ENCODE data around the gene MRPL14.
"Not testable (repeated sequence)": the region's sequence is repeated elsewhere in the genome, so short reads cannot be mapped to it uniquely, and the experiment has no call there.

MRPL14 gene

GRCh38 chr6:44105993-44106740 is 21.1 kb downstream of the MRPL14 start:
- Histone ChIP-seq H3K4me3 (ENCODE audit: low read depth in 1 of 2, low read length in 2 of 2) (no peak overlapping the region), H3K9me3 (ENCODE audit: control insufficient read depth in 1 of 2, low read length in 2 of 2) (no peaks in the 10 kb centered on the region), H3K4me1 (ENCODE audit: control insufficient read depth in 1 of 2, insufficient read depth in 2 of 2, low read length in 2 of 2) (peaks cover under 1 to 4% of the 10 kb centered on the region in 2 donors), H3K27me3 (ENCODE audit: low read depth, low read length) (no peaks in the 10 kb centered on the region), H3K36me3 (ENCODE audit: control insufficient read depth in 1 of 2, insufficient read depth in 2 of 2, low read length in 2 of 2) (peaks cover 22 to 34% of the 10 kb centered on the region in 2 donors), H3K27ac (ENCODE audit: low read length) (no peak overlapping the region)

GRCh38 chr6:44105146-44105545 is 22.1 kb downstream of the MRPL14 start:
- H3K27ac ChIP-seq (ENCODE audit: low read length): no peak overlapping the region
- no peak overlapping the region for H3K4me3 ChIP-seq (ENCODE audit: low read depth in 1 of 2, low read length in 2 of 2)
- peaks cover 0 to 4% of the 10 kb centered on the region in 2 donors for H3K4me1 ChIP-seq (ENCODE audit: control insufficient read depth in 1 of 2, insufficient read depth in 2 of 2, low read length in 2 of 2)
- H3K9me3 ChIP-seq (ENCODE audit: control insufficient read depth in 1 of 2, low read length in 2 of 2): no peaks in the 10 kb centered on the region
- H3K27me3 ChIP-seq (ENCODE audit: low read depth, low read length): no peaks in the 10 kb centered on the region
- peaks cover 12 to 25% of the 10 kb centered on the region in 2 donors for H3K36me3 ChIP-seq (ENCODE audit: control insufficient read depth in 1 of 2, insufficient read depth in 2 of 2, low read length in 2 of 2)

- H3K9me3 ChIP-seq (ENCODE audit: control insufficient read depth in 1 of 2, low read length in 2 of 2): no peaks in the 10 kb centered on the region
- no peak overlapping the region for H3K27ac ChIP-seq (ENCODE audit: low read length)
- H3K36me3 ChIP-seq (ENCODE audit: control insufficient read depth in 1 of 2, insufficient read depth in 2 of 2, low read length in 2 of 2): peaks cover 14 to 25% of the 10 kb centered on the region in 2 donors
- no peaks in the 10 kb centered on the region for H3K27me3 ChIP-seq (ENCODE audit: low read depth, low read length)
- no peak overlapping the region for H3K4me3 ChIP-seq (ENCODE audit: low read depth in 1 of 2, low read length in 2 of 2)
- peaks cover 0 to 4% of the 10 kb centered on the region in 2 donors for H3K4me1 ChIP-seq (ENCODE audit: control insufficient read depth in 1 of 2, insufficient read depth in 2 of 2, low read length in 2 of 2)
Observed at GRCh38 chr6:44104481-44105021, 22.7 kb downstream of the MRPL14 start.

GRCh38 chr6:44102527-44102926 is 24.7 kb downstream of the MRPL14 start:
- H3K27ac ChIP-seq (ENCODE audit: low read length): no peak overlapping the region
- no peaks in the 10 kb centered on the region for H3K27me3 ChIP-seq (ENCODE audit: low read depth, low read length)
- no peaks in the 10 kb centered on the region for H3K9me3 ChIP-seq (ENCODE audit: control insufficient read depth in 1 of 2, low read length in 2 of 2)
- peaks cover 17 to 19% of the 10 kb centered on the region in 2 donors for H3K36me3 ChIP-seq (ENCODE audit: control insufficient read depth in 1 of 2, insufficient read depth in 2 of 2, low read length in 2 of 2)
- H3K4me3 ChIP-seq (ENCODE audit: low read depth in 1 of 2, low read length in 2 of 2): no peak overlapping the region
- peaks cover 0 to 4% of the 10 kb centered on the region in 2 donors for H3K4me1 ChIP-seq (ENCODE audit: control insufficient read depth in 1 of 2, insufficient read depth in 2 of 2, low read length in 2 of 2)

DNA sequence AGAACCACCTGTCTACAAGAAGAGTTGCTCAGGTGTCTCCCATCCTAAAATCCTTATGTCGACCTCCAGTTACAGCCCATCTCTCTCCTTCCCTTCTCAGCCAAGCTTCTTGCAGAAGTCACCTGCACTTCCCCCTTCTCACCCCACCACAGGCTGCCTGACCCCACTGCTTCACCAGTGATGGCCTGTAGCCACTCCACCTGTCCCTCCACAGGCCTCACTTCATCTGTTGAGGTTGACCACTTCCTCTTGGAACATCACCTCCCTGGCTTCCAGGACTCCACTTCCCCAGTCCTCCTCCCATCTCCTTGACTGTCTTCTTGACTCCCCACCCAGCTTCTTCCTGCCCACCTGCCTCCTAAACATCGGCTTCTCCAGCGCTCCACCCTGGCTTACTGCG is 25.4 kb downstream of the MRPL14 start:
- H3K27ac ChIP-seq (ENCODE audit: low read length): no peak overlapping the region
- H3K4me1 ChIP-seq (ENCODE audit: control insufficient read depth in 1 of 2, insufficient read depth in 2 of 2, low read length in 2 of 2): peaks cover 0 to 4% of the 10 kb centered on the region in 2 donors
- peaks cover 17 to 19% of the 10 kb centered on the region in 2 donors for H3K36me3 ChIP-seq (ENCODE audit: control insufficient read depth in 1 of 2, insufficient read depth in 2 of 2, low read length in 2 of 2)
- H3K4me3 ChIP-seq (ENCODE audit: low read depth in 1 of 2, low read length in 2 of 2): no peak overlapping the region
- no peaks in the 10 kb centered on the region for H3K27me3 ChIP-seq (ENCODE audit: low read depth, low read length)
- H3K9me3 ChIP-seq (ENCODE audit: control insufficient read depth in 1 of 2, low read length in 2 of 2): no peaks in the 10 kb centered on the region

GRCh38 chr6:44100088-44100550 is 27.1 kb downstream of the MRPL14 start:
- no peaks in the 10 kb centered on the region for H3K27me3 ChIP-seq (ENCODE audit: low read depth, low read length)
- no peaks in the 10 kb centered on the region for H3K9me3 ChIP-seq (ENCODE audit: control insufficient read depth in 1 of 2, low read length in 2 of 2)
- no peak overlapping the region for H3K4me3 ChIP-seq (ENCODE audit: low read depth in 1 of 2, low read length in 2 of 2)
- no peak overlapping the region for H3K27ac ChIP-seq (ENCODE audit: low read length)
- H3K36me3 ChIP-seq (ENCODE audit: control insufficient read depth in 1 of 2, insufficient read depth in 2 of 2, low read length in 2 of 2): peaks cover 12 to 19% of the 10 kb centered on the region in 2 donors
- H3K4me1 ChIP-seq (ENCODE audit: control insufficient read depth in 1 of 2, insufficient read depth in 2 of 2, low read length in 2 of 2): no peaks in the 10 kb centered on the region

DNA sequence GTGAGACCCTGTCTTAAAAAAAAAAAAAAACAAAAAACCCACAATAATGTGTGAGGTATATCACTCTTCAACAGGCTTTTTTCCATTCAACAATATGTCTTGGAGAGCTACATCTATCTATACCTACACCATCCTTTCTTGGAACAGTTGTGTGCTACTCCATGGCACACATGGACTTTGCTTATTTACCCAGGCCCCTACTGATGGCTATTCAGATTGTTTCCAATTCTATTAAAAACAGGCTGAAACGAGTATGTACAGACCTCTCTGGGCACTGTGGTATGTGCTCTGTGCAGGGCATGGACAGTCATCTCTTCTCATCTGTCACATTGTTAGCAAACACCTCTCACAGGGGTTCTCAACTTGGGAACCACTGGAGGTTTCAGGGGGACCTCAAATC is 28.1 kb downstream of the MRPL14 start:
- Histone ChIP-seq H3K4me3 (ENCODE audit: low read depth in 1 of 2, low read length in 2 of 2) (no peak overlapping the region), H3K9me3 (ENCODE audit: control insufficient read depth in 1 of 2, low read length in 2 of 2) (no peaks in the 10 kb centered on the region), H3K36me3 (ENCODE audit: control insufficient read depth in 1 of 2, insufficient read depth in 2 of 2, low read length in 2 of 2) (peaks cover 12 to 15% of the 10 kb centered on the region in 2 donors), H3K4me1 (ENCODE audit: control insufficient read depth in 1 of 2, insufficient read depth in 2 of 2, low read length in 2 of 2) (no peaks in the 10 kb centered on the region), H3K27ac (ENCODE audit: low read length) (no peak overlapping the region), H3K27me3 (ENCODE audit: low read depth, low read length) (no peaks in the 10 kb centered on the region)

DNA sequence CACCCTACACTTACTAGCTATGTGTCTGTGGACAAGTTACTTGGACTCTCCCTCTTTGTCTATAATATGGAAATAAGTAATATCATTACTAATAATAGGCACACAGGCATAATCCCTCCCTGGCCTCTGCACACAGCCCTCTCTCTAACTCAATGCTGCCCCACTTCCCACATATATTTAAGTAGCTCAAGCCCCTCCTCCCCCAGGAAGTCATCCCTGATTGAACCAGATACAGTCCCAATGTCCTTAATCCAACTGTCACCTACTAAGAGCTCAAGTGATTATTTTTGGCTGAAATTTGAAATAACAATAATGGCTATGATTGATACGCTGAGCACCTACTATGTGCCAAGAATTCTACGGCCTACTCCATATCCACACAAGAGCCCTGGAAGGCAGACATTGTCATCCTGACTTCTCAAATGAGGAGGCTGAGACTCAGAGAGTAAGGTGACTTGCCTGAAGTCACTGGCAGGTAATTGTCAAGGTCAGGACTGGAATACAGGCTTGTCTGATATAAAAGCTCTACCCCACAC is 29.4 kb downstream of the MRPL14 start:
- H3K4me1 ChIP-seq (ENCODE audit: control insufficient read depth in 1 of 2, insufficient read depth in 2 of 2, low read length in 2 of 2): no peaks in the 10 kb centered on the region
- no peaks in the 10 kb centered on the region for H3K27me3 ChIP-seq (ENCODE audit: low read depth, low read length)
- no peak overlapping the region for H3K27ac ChIP-seq (ENCODE audit: low read length)
- peaks cover 7 to 8% of the 10 kb centered on the region in 2 donors for H3K36me3 ChIP-seq (ENCODE audit: control insufficient read depth in 1 of 2, insufficient read depth in 2 of 2, low read length in 2 of 2)
- no peak overlapping the region for H3K4me3 ChIP-seq (ENCODE audit: low read depth in 1 of 2, low read length in 2 of 2)
- H3K9me3 ChIP-seq (ENCODE audit: control insufficient read depth in 1 of 2, low read length in 2 of 2): no peaks in the 10 kb centered on the region

GRCh38 chr6:44096612-44097011 is 30.6 kb downstream of the MRPL14 start:
- H3K9me3 ChIP-seq (ENCODE audit: control insufficient read depth in 1 of 2, low read length in 2 of 2): no peaks in the 10 kb centered on the region
- H3K4me3 ChIP-seq (ENCODE audit: low read depth in 1 of 2, low read length in 2 of 2): no peak overlapping the region
- H3K27me3 ChIP-seq (ENCODE audit: low read depth, low read length): no peaks in the 10 kb centered on the region
- H3K27ac ChIP-seq (ENCODE audit: low read length): no peak overlapping the region
- H3K36me3 ChIP-seq (ENCODE audit: control insufficient read depth in 1 of 2, insufficient read depth in 2 of 2, low read length in 2 of 2): peaks cover 7 to 8% of the 10 kb centered on the region in 2 donors
- no peaks in the 10 kb centered on the region for H3K4me1 ChIP-seq (ENCODE audit: control insufficient read depth in 1 of 2, insufficient read depth in 2 of 2, low read length in 2 of 2)

GRCh38 chr6:44095243-44095623 is 32.0 kb downstream of the MRPL14 start:
- H3K27me3 ChIP-seq (ENCODE audit: low read depth, low read length); H3K4me1 ChIP-seq (ENCODE audit: control insufficient read depth in 1 of 2, insufficient read depth in 2 of 2, low read length in 2 of 2); H3K4me3 ChIP-seq (ENCODE audit: low read depth in 1 of 2, low read length in 2 of 2); H3K36me3 ChIP-seq (ENCODE audit: control insufficient read depth in 1 of 2, insufficient read depth in 2 of 2, low read length in 2 of 2); H3K9me3 ChIP-seq (ENCODE audit: control insufficient read depth in 1 of 2, low read length in 2 of 2); H3K27ac ChIP-seq (ENCODE audit: low read length): not testable (repeated sequence)

GRCh38 chr6:44094403-44095242 is 32.6 kb downstream of the MRPL14 start:
- H3K27ac ChIP-seq (ENCODE audit: low read length): no peak overlapping the region
- peaks cover 3 to 4% of the 10 kb centered on the region in 2 donors for H3K36me3 ChIP-seq (ENCODE audit: control insufficient read depth in 1 of 2, insufficient read depth in 2 of 2, low read length in 2 of 2)
- no peaks in the 10 kb centered on the region for H3K27me3 ChIP-seq (ENCODE audit: low read depth, low read length)
- H3K4me3 ChIP-seq (ENCODE audit: low read depth in 1 of 2, low read length in 2 of 2): no peak overlapping the region
- H3K9me3 ChIP-seq (ENCODE audit: control insufficient read depth in 1 of 2, low read length in 2 of 2): no peaks in the 10 kb centered on the region
- H3K4me1 ChIP-seq (ENCODE audit: control insufficient read depth in 1 of 2, insufficient read depth in 2 of 2, low read length in 2 of 2): no peaks in the 10 kb centered on the region
